Smooth muscle cell (in vitro differentiated cells): ENCODE data around the gene RNF103. TPM values are rescaled to one million over a fixed set of nuclear protein-coding genes. Genes with fewer than 3 reads are reported as not detected.
A peak's percentile ranks its signal among the peaks of the same experiment; 100 is the strongest.

Source experiments
- DNase-seq: peaks from one replicate; lab custom pipeline; 2025; ENCODE audit not compliant: unreplicated experiment; lab: John Stamatoyannopoulos, UW
- H2AFZ ChIP-seq: fragments of 200-600 bp; sonication (generic); 2 replicates; pipeline ENCODE4 v1.6.0; 2016; ENCODE audit warnings: antibody characterized with exemption, low read depth, mild to moderate bottlenecking
- H3F3A ChIP-seq: fragments of 200-600 bp; sonication (generic); 2 replicates; pipeline ENCODE4 v1.6.0; 2017; ENCODE audit warnings: antibody characterized with exemption, low read depth
- H3K27ac ChIP-seq: fragments of 200-600 bp; sonication (generic); 2 replicates; pipeline ENCODE4 v1.5.1; 2016; ENCODE audit warnings: low read depth, mild to moderate bottlenecking
- H3K27me3 ChIP-seq: fragments of 200-600 bp; sonication (generic); 2 replicates; pipeline ENCODE4 v1.6.1; 2016; ENCODE audit warnings: low read depth, mild to moderate bottlenecking
- H3K36me3 ChIP-seq: fragments of 200-600 bp; sonication (generic); 2 replicates; pipeline ENCODE4 v1.5.1; 2016; ENCODE audit warnings: low read depth
- H3K4me1 ChIP-seq: fragments of 200-600 bp; sonication (generic); 2 replicates; pipeline ENCODE4 v1.5.1; 2016; ENCODE audit warnings: low read depth
- H3K4me2 ChIP-seq: fragments of 200-600 bp; sonication (generic); 2 replicates; pipeline ENCODE4 v1.6.0; 2016; ENCODE audit warnings: mild to moderate bottlenecking
- H3K4me3 ChIP-seq: fragments of 200-600 bp; sonication (generic); 2 replicates; pipeline ENCODE4 v1.5.1; 2016; ENCODE audit warnings: mild to moderate bottlenecking
- H3K79me2 ChIP-seq: fragments of 200-600 bp; sonication (generic); 2 replicates; pipeline ENCODE4 v1.6.0; 2016; ENCODE audit warnings: low read depth, mild to moderate bottlenecking
- H3K9ac ChIP-seq: fragments of 200-600 bp; sonication (generic); 2 replicates; pipeline ENCODE4 v1.6.0; 2016; ENCODE audit warnings: low read depth
- H3K9me3 ChIP-seq: fragments of 200-600 bp; sonication (generic); replicated peaks from 2 replicates; pipeline ENCODE4 v1.5.1; 2016; ENCODE audit warnings: low read depth
- H4K20me1 ChIP-seq: fragments of 200-600 bp; sonication (generic); 2 replicates; pipeline ENCODE4 v1.6.0; 2016; ENCODE audit warnings: low read depth
- WGBS: methylation state at CpG from one replicate; pipeline ENCODE4 v1.1.7; 2016; ENCODE audit warnings: low lambda C conversion rate; 5-methylcytosine and 5-hydroxymethylcytosine counted together
- polyA plus RNA-seq: library from polyadenylated mRNA; unstranded; fragments of >200 nt; fragmentation: Nextera tagmentation; extraction: Ambion mirVana; gene quantifications from 2 replicates; pipeline ENCODE4 v1.2.1, GENCODE V29; 2016
- total RNA-seq: library from RNA; depleted of rRNA; stranded (reverse); fragments of >200 nt; gene quantifications from 2 replicates; pipeline ENCODE4 v1.2.3, GENCODE V29; 2014
- TF ChIP-seq, protein P1 (sequence below): fragments of 200-600 bp; sonication (generic); IDR thresholded peaks from 2 replicates; pipeline ENCODE4 v1.5.1; 2017; ENCODE audit warnings: borderline replicate concordance, mild to moderate bottlenecking, antibody characterized with exemption; ENCODE audit not compliant: insufficient read depth, poor library complexity, severe bottlenecking

The RNF103 gene, protein sequence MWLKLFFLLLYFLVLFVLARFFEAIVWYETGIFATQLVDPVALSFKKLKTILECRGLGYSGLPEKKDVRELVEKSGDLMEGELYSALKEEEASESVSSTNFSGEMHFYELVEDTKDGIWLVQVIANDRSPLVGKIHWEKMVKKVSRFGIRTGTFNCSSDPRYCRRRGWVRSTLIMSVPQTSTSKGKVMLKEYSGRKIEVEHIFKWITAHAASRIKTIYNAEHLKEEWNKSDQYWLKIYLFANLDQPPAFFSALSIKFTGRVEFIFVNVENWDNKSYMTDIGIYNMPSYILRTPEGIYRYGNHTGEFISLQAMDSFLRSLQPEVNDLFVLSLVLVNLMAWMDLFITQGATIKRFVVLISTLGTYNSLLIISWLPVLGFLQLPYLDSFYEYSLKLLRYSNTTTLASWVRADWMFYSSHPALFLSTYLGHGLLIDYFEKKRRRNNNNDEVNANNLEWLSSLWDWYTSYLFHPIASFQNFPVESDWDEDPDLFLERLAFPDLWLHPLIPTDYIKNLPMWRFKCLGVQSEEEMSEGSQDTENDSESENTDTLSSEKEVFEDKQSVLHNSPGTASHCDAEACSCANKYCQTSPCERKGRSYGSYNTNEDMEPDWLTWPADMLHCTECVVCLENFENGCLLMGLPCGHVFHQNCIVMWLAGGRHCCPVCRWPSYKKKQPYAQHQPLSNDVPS
- total RNA-seq (21.5 and 25.7 TPM in 2 replicates), polyA plus RNA-seq (14.1 and 14.8 TPM in 2 replicates)

DNA sequence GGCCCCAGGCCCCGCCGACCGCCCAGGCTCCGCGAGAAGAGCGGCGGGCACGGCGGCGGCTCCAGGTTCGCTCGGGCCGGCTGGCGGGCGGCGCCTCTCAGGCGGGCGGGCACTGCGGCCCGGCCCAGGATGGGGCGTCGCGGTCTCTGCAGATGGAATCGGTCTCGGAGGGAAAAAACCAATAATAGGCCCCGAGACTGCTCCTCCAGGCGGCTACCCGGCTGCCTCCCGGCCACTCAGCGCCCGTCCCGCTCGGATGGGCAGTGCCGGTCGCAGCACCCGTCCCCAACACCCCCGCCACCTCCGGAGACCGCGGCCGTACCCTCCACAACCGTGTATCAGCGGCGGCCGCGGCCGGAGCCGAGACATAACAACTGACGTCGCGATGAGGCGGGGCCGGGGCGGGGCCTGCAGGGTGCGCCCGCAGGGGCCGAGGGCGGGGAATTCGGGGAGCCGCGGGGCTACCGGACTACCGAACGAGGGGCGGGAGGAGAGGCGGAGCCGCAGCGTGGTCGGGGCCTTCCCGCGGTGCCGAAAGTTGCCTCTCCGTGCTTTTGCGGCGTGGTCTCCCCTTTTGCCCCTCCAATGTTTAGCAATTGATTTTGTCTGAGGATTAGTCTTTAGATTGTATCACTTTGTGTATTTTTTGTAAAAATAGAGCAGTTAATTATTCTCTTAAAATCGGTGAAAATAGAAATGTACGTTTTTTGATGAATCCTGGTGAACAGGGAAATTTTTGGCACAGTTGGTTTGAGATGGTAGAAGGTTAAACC, at the start of gene RNF103:
RNF103 (minus strand) TSS at position 372 of the 773 bp plus-strand sequence. CDS start 979 bp downstream, outside the sequence.
- 2% methylated on average over 54 of the region's 77 CpGs for WGBS
- TF ChIP-seq, protein P1, sequence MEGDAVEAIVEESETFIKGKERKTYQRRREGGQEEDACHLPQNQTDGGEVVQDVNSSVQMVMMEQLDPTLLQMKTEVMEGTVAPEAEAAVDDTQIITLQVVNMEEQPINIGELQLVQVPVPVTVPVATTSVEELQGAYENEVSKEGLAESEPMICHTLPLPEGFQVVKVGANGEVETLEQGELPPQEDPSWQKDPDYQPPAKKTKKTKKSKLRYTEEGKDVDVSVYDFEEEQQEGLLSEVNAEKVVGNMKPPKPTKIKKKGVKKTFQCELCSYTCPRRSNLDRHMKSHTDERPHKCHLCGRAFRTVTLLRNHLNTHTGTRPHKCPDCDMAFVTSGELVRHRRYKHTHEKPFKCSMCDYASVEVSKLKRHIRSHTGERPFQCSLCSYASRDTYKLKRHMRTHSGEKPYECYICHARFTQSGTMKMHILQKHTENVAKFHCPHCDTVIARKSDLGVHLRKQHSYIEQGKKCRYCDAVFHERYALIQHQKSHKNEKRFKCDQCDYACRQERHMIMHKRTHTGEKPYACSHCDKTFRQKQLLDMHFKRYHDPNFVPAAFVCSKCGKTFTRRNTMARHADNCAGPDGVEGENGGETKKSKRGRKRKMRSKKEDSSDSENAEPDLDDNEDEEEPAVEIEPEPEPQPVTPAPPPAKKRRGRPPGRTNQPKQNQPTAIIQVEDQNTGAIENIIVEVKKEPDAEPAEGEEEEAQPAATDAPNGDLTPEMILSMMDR: no peak

DNA sequence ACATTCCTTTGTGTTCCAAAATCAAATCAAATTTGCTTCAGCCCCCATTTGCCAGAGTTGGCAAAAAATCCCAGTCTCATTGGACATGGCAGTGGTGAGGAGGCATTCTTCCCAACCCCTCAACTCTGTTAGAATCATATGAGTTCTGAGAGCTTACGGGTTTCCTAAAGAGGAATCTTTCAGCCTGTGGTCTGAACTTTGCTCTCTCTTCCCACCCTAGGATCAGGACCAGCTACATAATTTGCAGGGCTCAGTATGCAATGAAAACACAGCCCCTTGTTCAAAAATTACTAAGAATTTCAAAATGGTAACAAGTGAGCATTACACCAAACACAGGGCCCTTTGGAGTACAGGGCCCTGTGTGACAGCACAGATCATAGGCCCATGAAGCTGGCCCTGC, 49.3 kb upstream of the RNF103 start:
- no peak overlapping the region for H3K9ac ChIP-seq
- H3K27me3 ChIP-seq: no peaks in the 10 kb centered on the region
- no peaks in the 10 kb centered on the region for H3K9me3 ChIP-seq
- TF ChIP-seq, protein P1: no peak
- H3K4me1 ChIP-seq: no peaks in the 10 kb centered on the region
- H3K36me3 ChIP-seq: no peaks in the 10 kb centered on the region
- no peaks in the 10 kb centered on the region for H3F3A ChIP-seq
- no peaks in the 10 kb centered on the region for H4K20me1 ChIP-seq
- no peak overlapping the region for H3K4me2 ChIP-seq
- no peak overlapping the region for H3K4me3 ChIP-seq
- H2AFZ ChIP-seq: no peak overlapping the region
- H3K27ac ChIP-seq: no peak overlapping the region
- WGBS: 100% methylated on average over 1 of the region's 1 CpG
- H3K79me2 ChIP-seq: no peaks in the 10 kb centered on the region
- DNase-seq: no peak

More for the DNA sequence above, at the start of gene RNF103:
- peaks cover 22% of the 10 kb centered on the region for H4K20me1 ChIP-seq
- H3F3A ChIP-seq: no peaks in the 10 kb centered on the region
- peaks cover 7% of the 10 kb centered on the region for H3K4me1 ChIP-seq
- H3K79me2 ChIP-seq: peaks cover 39% of the 10 kb centered on the region
- no peaks in the 10 kb centered on the region for H3K36me3 ChIP-seq
- peak within 1 kb of the TSS; percentile 94 for H3K9ac ChIP-seq
- H3K9me3 ChIP-seq: no peaks in the 10 kb centered on the region
- no peaks in the 10 kb centered on the region for H3K27me3 ChIP-seq
- H3K4me3 ChIP-seq: peak within 1 kb of the TSS; percentile 72
- peak within 1 kb of the TSS; percentile 96 for H2AFZ ChIP-seq
- DNase-seq: peak; percentile 81
- H3K4me2 ChIP-seq: peak within 1 kb of the TSS; percentile 88
- peak within 1 kb of the TSS; percentile 94 for H3K27ac ChIP-seq

DNA sequence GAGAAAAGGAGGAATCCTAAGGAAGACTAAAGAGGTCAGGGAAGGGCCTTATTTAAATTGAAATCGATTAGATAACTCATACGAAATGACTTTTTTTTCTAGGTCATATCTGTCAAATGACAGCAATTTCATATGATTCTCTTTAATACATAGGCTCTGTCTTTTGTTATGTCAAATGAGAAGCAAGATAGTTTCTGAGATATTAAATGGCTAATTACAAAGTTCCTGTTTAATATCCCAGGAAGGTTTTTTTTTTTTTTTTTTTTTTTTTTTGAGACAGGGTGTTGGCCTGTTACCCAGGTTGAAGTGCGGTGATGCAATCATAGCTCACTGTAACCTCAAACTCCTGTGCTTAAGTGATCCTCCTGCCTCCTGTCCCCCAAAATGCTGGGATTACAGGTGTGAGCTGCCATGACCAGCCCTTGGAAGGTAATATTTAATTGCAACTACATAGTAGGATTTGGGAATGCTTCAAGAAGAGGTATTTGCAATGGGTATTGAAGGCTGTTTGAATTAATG, 48.4 kb upstream of the RNF103 start:
- H3K4me1 ChIP-seq: no peaks in the 10 kb centered on the region

More for the DNA sequence above, 48.4 kb upstream of the RNF103 start:
- H3K4me3 ChIP-seq: no peak overlapping the region
- H3K9me3 ChIP-seq: no peaks in the 10 kb centered on the region
- H3K9ac ChIP-seq: no peak overlapping the region
- H2AFZ ChIP-seq: no peak overlapping the region
- TF ChIP-seq, protein P1: no peak
- H3K27ac ChIP-seq: no peak overlapping the region
- H4K20me1 ChIP-seq: no peaks in the 10 kb centered on the region
- no peaks in the 10 kb centered on the region for H3K27me3 ChIP-seq
- no peaks in the 10 kb centered on the region for H3F3A ChIP-seq
- no peak for DNase-seq
- H3K79me2 ChIP-seq: no peaks in the 10 kb centered on the region
- 88% methylated on average over 3 of the region's 3 CpGs for WGBS
- no peak overlapping the region for H3K4me2 ChIP-seq
- H3K36me3 ChIP-seq: no peaks in the 10 kb centered on the region
